Measurements from ENCODE around the gene COL4A6. TPM values are rescaled to one million over a fixed set of nuclear protein-coding genes. Genes with fewer than 3 reads are reported as not detected.

COL4A6 gene
- polyA plus RNA-seq, 3 donors: not detected

DNA sequence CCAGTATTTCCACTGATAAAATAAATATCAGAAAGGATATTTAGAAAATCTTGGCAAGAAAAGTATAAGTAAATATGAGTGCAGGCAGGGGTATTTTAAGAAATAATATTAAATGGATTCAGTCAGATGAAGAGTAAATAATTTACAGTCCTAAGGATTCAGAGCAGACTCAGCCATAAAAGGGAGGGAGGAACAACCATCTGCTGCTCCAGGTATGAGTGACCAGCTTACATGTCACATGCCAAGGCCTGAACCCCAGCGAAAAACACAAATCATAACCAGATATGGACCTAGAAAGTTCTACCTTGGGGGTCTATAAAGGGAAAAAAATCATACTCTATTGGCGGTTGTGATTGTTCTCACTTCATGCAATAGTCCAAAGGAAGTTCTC, 166.8 kb downstream of the COL4A6 start:
- H3K4me1 Mint-ChIP-seq: no peaks in the 10 kb centered on the region
- no peaks in the 10 kb centered on the region for H3K36me3 ChIP-seq (replicated peaks in 1 of 2; ENCODE audit: control insufficient read depth in 1 of 2, insufficient read depth in 2 of 2, low read length in 2 of 2)
- no peak overlapping the region for H3K4me3 Mint-ChIP-seq
- peaks cover 0 to 5% (median 0%) of the 10 kb centered on the region in 7 donors for H3K9me3 Mint-ChIP-seq
- no peak overlapping the region for H2AFZ ChIP-seq (ENCODE audit: insufficient read depth, low read depth, low read length, poor library complexity, severe bottlenecking)
- H3K79me2 ChIP-seq (ENCODE audit: insufficient read depth, low read length): no peaks in the 10 kb centered on the region
- H3K27ac Mint-ChIP-seq: no peak overlapping the region
- H4K20me1 ChIP-seq (ENCODE audit: insufficient read depth, low read length): no peaks in the 10 kb centered on the region
- H3K27me3 Mint-ChIP-seq (ENCODE audit: low read depth in 3 of 3): peaks cover 0 to 5% (median 0%) of the 10 kb centered on the region in 3 donors
- no peaks in the 10 kb centered on the region for H3K9me3 ChIP-seq (replicated peaks in 1 of 2; ENCODE audit: control insufficient read depth in 1 of 2, insufficient read depth in 1 of 2, low read length in 2 of 2)
- no CpG with 5 or more reads among the region's 2 CpGs for WGBS (ENCODE audit: insufficient coverage)
- intact Hi-C loops (cut with micrococcal nuclease): no loop called here
- no peaks in the 10 kb centered on the region for H3K27me3 ChIP-seq (ENCODE audit: control insufficient read depth in 2 of 2, insufficient read depth in 2 of 2, low read length in 2 of 2)
- no peak overlapping the region for H3K9ac ChIP-seq (ENCODE audit: insufficient read depth, low read length, poor library complexity, severe bottlenecking)
- H3K4me2 ChIP-seq (replicated peaks; ENCODE audit: extremely low read depth, low read length, poor library complexity, severe bottlenecking): no peak overlapping the region
- no peaks in the 10 kb centered on the region for H3K36me3 Mint-ChIP-seq
- TF ChIP-seq, protein P1, sequence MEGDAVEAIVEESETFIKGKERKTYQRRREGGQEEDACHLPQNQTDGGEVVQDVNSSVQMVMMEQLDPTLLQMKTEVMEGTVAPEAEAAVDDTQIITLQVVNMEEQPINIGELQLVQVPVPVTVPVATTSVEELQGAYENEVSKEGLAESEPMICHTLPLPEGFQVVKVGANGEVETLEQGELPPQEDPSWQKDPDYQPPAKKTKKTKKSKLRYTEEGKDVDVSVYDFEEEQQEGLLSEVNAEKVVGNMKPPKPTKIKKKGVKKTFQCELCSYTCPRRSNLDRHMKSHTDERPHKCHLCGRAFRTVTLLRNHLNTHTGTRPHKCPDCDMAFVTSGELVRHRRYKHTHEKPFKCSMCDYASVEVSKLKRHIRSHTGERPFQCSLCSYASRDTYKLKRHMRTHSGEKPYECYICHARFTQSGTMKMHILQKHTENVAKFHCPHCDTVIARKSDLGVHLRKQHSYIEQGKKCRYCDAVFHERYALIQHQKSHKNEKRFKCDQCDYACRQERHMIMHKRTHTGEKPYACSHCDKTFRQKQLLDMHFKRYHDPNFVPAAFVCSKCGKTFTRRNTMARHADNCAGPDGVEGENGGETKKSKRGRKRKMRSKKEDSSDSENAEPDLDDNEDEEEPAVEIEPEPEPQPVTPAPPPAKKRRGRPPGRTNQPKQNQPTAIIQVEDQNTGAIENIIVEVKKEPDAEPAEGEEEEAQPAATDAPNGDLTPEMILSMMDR (IDR thresholded peaks at IDR 0.05): no peak
- no peak for DNase-seq
- H3K4me1 ChIP-seq (ENCODE audit: control insufficient read depth in 1 of 2, insufficient read depth in 2 of 2, low read length in 2 of 2): no peaks in the 10 kb centered on the region
- no peak overlapping the region for H3K27ac ChIP-seq (ENCODE audit: low read depth in 1 of 2, low read length in 2 of 2)
- H3K4me3 ChIP-seq (replicated peaks in 1 of 3; ENCODE audit: low read depth in 2 of 3, low read length in 3 of 3): no peak overlapping the region

- H3K79me2 ChIP-seq (ENCODE audit: insufficient read depth, low read length): no peaks in the 10 kb centered on the region
- H3K4me3 Mint-ChIP-seq: no peak overlapping the region
- DNase-seq: no peak
- H3K4me3 ChIP-seq (replicated peaks in 1 of 3; ENCODE audit: low read depth in 2 of 3, low read length in 3 of 3): no peak overlapping the region
- TF ChIP-seq, protein P1 (IDR thresholded peaks at IDR 0.05): no peak
- H2AFZ ChIP-seq (ENCODE audit: insufficient read depth, low read depth, low read length, poor library complexity, severe bottlenecking): no peak overlapping the region
- H3K36me3 ChIP-seq (replicated peaks in 1 of 2; ENCODE audit: control insufficient read depth in 1 of 2, insufficient read depth in 2 of 2, low read length in 2 of 2): no peaks in the 10 kb centered on the region
- H3K9me3 ChIP-seq (replicated peaks in 1 of 2; ENCODE audit: control insufficient read depth in 1 of 2, insufficient read depth in 1 of 2, low read length in 2 of 2): no peaks in the 10 kb centered on the region
- H3K4me2 ChIP-seq (replicated peaks; ENCODE audit: extremely low read depth, low read length, poor library complexity, severe bottlenecking): no peak overlapping the region
- H3K27me3 ChIP-seq (ENCODE audit: control insufficient read depth in 2 of 2, insufficient read depth in 2 of 2, low read length in 2 of 2): no peaks in the 10 kb centered on the region
- H3K9me3 Mint-ChIP-seq: peaks cover 0 to 3% (median under 1%) of the 10 kb centered on the region in 7 donors
- peaks cover 0 to 4% (median 2%) of the 10 kb centered on the region in 3 donors for H3K27me3 Mint-ChIP-seq (ENCODE audit: low read depth in 3 of 3)
- H3K4me1 ChIP-seq (ENCODE audit: control insufficient read depth in 1 of 2, insufficient read depth in 2 of 2, low read length in 2 of 2): no peaks in the 10 kb centered on the region
- no peak overlapping the region for H3K9ac ChIP-seq (ENCODE audit: insufficient read depth, low read length, poor library complexity, severe bottlenecking)
- H3K27ac Mint-ChIP-seq: no peak overlapping the region
- H3K4me1 Mint-ChIP-seq: no peaks in the 10 kb centered on the region
- intact Hi-C loops (cut with micrococcal nuclease): no loop called here
- no CpG with 5 or more reads among the region's 6 CpGs for WGBS (ENCODE audit: insufficient coverage)
- no peak overlapping the region for H3K27ac ChIP-seq (ENCODE audit: low read depth in 1 of 2, low read length in 2 of 2)
- no peaks in the 10 kb centered on the region for H3K36me3 Mint-ChIP-seq
- no peaks in the 10 kb centered on the region for H4K20me1 ChIP-seq (ENCODE audit: insufficient read depth, low read length)
Measured at GRCh38 chrX:108270739-108271396, 167.4 kb downstream of the COL4A6 start.

Measured in CD14-positive monocyte (primary cell).